Measurements from ENCODE around the gene KCNQ1. TPM values are rescaled to one million over a fixed set of nuclear protein-coding genes. Genes with fewer than 3 reads are reported as not detected.

KCNQ1 gene
- total and polyA plus RNA-seq, 7 donors = 0.48 to 3.1 (median 1.1) TPM

GRCh38 chr11:2437516-2437915, 7.3 kb upstream of the KCNQ1 start:
- Histone ChIP-seq H3K27me3 (ENCODE audit: insufficient read depth in 3 of 3, low read length in 2 of 3) (peaks cover 0 to 18% (median 9%) of the 10 kb centered on the region in 3 donors), H3K27ac (no peak overlapping the region), H3K36me3 (ENCODE audit: insufficient read depth in 1 of 2, low read depth in 1 of 2) (no peaks in the 10 kb centered on the region), H3K4me1 (no peaks in the 10 kb centered on the region), H3K4me3 (no peak overlapping the region), H3K9me3 (no peaks in the 10 kb centered on the region)
- no peak for ATAC-seq
- intact Hi-C loops (cut with DNase I) = no loop called here
- 74 to 86% (median 83%) methylated on average over 4 of the region's 4 CpGs for WGBS, 3 donors
- peak in 1 of 2 donors; percentile 4 for DNase-seq
- no peak for TF ChIP-seq CTCF (IDR thresholded peaks at IDR 0.05)

GRCh38 chr11:2439820-2440219, 5.0 kb upstream of the KCNQ1 start:
- DNase-seq (no peak), ATAC-seq (no peak)
- TF ChIP-seq CTCF (IDR thresholded peaks at IDR 0.05) = no peak
- H3K27me3 ChIP-seq (ENCODE audit: insufficient read depth in 3 of 3, low read length in 2 of 3) = peaks cover 0 to 36% (median 16%) of the 10 kb centered on the region in 3 donors
- no peak overlapping the region for H3K4me3 ChIP-seq
- no peaks in the 10 kb centered on the region for H3K4me1 ChIP-seq
- 85 to 88% (median 86%) methylated on average over 3 of the region's 3 CpGs for WGBS, 3 donors
- intact Hi-C loops (cut with DNase I) = no loop called here
- no peaks in the 10 kb centered on the region for H3K36me3 ChIP-seq (ENCODE audit: insufficient read depth in 1 of 2, low read depth in 1 of 2)
- H3K9me3 ChIP-seq = no peaks in the 10 kb centered on the region
- H3K27ac ChIP-seq = no peak overlapping the region

GRCh38 chr11:2440646-2441045, 4.2 kb upstream of the KCNQ1 start:
- no peak for TF ChIP-seq CTCF (IDR thresholded peaks at IDR 0.05)
- ATAC-seq = no peak
- H3K4me3 ChIP-seq = no peak overlapping the region
- intact Hi-C loops (cut with DNase I) = no loop called here
- peak; percentile 14 to 16 for DNase-seq
- H3K4me1 ChIP-seq = no peaks in the 10 kb centered on the region
- 75 to 78% (median 76%) methylated on average over 8 of the region's 8 CpGs for WGBS, 3 donors
- peaks cover 0 to 44% (median 15%) of the 10 kb centered on the region in 3 donors for H3K27me3 ChIP-seq (ENCODE audit: insufficient read depth in 3 of 3, low read length in 2 of 3)
- H3K27ac ChIP-seq = no peak overlapping the region
- no peaks in the 10 kb centered on the region for H3K9me3 ChIP-seq
- no peaks in the 10 kb centered on the region for H3K36me3 ChIP-seq (ENCODE audit: insufficient read depth in 1 of 2, low read depth in 1 of 2)

GRCh38 chr11:2441171-2441570, 3.6 kb upstream of the KCNQ1 start:
- no peak for ATAC-seq
- no peak for TF ChIP-seq CTCF (IDR thresholded peaks at IDR 0.05)
- H3K27ac ChIP-seq = no peak overlapping the region
- no peaks in the 10 kb centered on the region for H3K9me3 ChIP-seq
- peak in 1 of 2 donors; percentile 48 for DNase-seq
- peaks cover 0 to 47% (median 15%) of the 10 kb centered on the region in 3 donors for H3K27me3 ChIP-seq (ENCODE audit: insufficient read depth in 3 of 3, low read length in 2 of 3)
- H3K36me3 ChIP-seq (ENCODE audit: insufficient read depth in 1 of 2, low read depth in 1 of 2) = no peaks in the 10 kb centered on the region
- intact Hi-C loops (cut with DNase I) = no loop called here
- H3K4me3 ChIP-seq = no peak overlapping the region
- H3K4me1 ChIP-seq = no peaks in the 10 kb centered on the region
- WGBS, 3 donors = 47 to 61% (median 53%) methylated on average over 3 to 4 of the region's 4 CpGs

DNA sequence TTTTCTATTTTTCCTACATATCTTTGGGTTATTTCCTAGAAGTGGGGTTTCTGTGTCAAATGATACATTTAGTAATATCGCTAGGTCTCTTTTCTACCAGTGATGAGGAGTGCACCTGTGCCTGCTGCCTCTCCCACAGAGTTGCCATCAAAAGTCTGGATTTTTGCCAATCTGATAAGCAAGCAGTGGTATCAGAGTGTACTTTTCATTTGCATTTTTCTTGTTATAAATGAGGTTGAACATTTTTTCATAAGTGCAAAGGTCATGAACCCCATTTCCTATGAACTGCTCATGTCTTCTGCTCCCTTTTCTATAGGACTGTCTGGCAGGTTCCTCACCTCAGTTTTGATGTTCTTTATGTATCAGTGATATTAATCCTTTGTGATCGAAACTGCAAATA, 2.2 kb upstream of the KCNQ1 start:
- Histone ChIP-seq H3K27me3 (ENCODE audit: insufficient read depth in 3 of 3, low read length in 2 of 3) (peaks cover 0 to 48% (median 18%) of the 10 kb centered on the region in 3 donors), H3K36me3 (ENCODE audit: insufficient read depth in 1 of 2, low read depth in 1 of 2) (no peaks in the 10 kb centered on the region), H3K27ac (no peak overlapping the region), H3K9me3 (no peaks in the 10 kb centered on the region), H3K4me3 (no peak overlapping the region), H3K4me1 (no peaks in the 10 kb centered on the region)
- ATAC-seq (no peak), DNase-seq (no peak)
- no peak for TF ChIP-seq CTCF (IDR thresholded peaks at IDR 0.05)
- intact Hi-C loops (cut with DNase I) = no loop called here
- 90 to 95% (median 93%) methylated on average over 2 of the region's 2 CpGs for WGBS, 3 donors

Data from psoas muscle (tissue), 8 donors.